Duodenal mucosa (tissue), 2 donors: ENCODE measurements around the gene PPP1R3D.
"Not testable (repeated sequence)": the region's sequence is repeated elsewhere in the genome, so short reads cannot be mapped to it uniquely, and the experiment has no call there.

Experiments used
- H3K27ac ChIP-seq: one replicate; pipeline ENCODE4 v1.7.0; 2013; ENCODE audit warnings: low read depth, low read length
- H3K27me3 ChIP-seq, 2 donors: one replicate each; pipeline ENCODE4 v1.7.0; 2013; ENCODE audit warnings: low read length in 2 of 2, control low read depth in 1 of 2; ENCODE audit not compliant: insufficient read depth in 2 of 2, control insufficient read depth in 1 of 2
- H3K36me3 ChIP-seq, 2 donors: one replicate each; pipeline ENCODE4 v1.7.0; 2013; ENCODE audit warnings: low read length in 2 of 2, control low read depth in 1 of 2; ENCODE audit not compliant: insufficient read depth in 2 of 2, control insufficient read depth in 1 of 2
- H3K4me1 ChIP-seq, 2 donors: one replicate each; pipeline ENCODE4 v1.7.0; 2013; ENCODE audit warnings: low read length in 2 of 2, control low read depth in 1 of 2; ENCODE audit not compliant: insufficient read depth in 2 of 2, control insufficient read depth in 1 of 2
- H3K4me3 ChIP-seq, 2 donors: one replicate each; pipeline ENCODE4 v1.7.0; 2013; ENCODE audit warnings: low read length in 2 of 2, low read depth in 1 of 2
- H3K9ac ChIP-seq, 2 donors: one replicate each; pipeline ENCODE4 v1.7.0; 2013; ENCODE audit warnings: low read length in 2 of 2, low read depth in 1 of 2
- H3K9me3 ChIP-seq, 2 donors: one replicate each; pipeline ENCODE4 v1.7.0; 2013; ENCODE audit warnings: low read length in 2 of 2, control low read depth in 1 of 2; ENCODE audit not compliant: control insufficient read depth in 1 of 2

Gene PPP1R3D

DNA sequence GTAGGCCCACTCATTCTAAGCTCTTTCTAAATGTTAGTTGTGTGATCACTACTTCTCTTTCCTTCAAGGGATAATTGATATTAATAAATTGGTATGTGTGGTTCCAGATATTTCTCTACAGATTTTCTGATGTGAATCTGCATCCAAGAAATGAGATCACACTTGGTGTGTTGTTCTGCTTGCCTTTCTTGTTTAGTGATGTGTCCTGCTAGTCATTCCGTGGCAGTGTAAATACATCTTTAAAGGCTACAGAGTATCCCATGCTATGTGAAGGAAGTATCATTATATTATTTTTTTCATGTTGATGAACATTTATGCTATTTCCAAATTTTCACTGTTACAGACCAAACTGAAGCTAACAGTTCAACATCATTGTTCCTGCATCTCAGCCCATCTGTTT, 31.3 kb upstream of the PPP1R3D start:
- H3K36me3 ChIP-seq = no peaks in the 10 kb centered on the region
- H3K4me1 ChIP-seq = peaks cover 0 to 8% of the 10 kb centered on the region in 2 donors
- no peak overlapping the region for H3K4me3 ChIP-seq
- H3K9ac ChIP-seq = no peak overlapping the region
- no peaks in the 10 kb centered on the region for H3K9me3 ChIP-seq
- no peak overlapping the region for H3K27ac ChIP-seq
- peaks cover 0 to 4% of the 10 kb centered on the region in 2 donors for H3K27me3 ChIP-seq

DNA sequence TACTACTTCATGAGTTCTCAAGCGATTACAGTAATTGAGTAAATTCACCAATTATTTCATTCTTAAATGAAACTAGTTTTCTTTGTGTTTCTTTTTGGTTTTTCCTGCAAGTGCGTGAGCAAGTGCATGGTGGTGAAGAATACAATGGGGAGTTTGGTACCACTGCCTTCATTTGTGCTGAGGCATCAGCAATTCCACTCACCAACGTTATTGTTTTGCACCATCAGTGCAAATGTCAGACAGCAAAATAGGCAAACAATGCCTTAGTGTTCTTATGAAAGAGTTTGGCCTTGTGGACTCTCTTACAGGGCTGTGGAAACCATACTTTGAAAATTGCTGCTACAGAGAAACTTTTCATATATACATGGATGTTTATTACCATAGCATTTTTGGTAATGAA, 26.3 kb upstream of the PPP1R3D start:
- H3K36me3 ChIP-seq = no peaks in the 10 kb centered on the region
- no peaks in the 10 kb centered on the region for H3K9me3 ChIP-seq
- H3K27ac ChIP-seq = no peak overlapping the region
- H3K4me1 ChIP-seq = no peaks in the 10 kb centered on the region
- H3K27me3 ChIP-seq = no peaks in the 10 kb centered on the region
- no peak overlapping the region for H3K9ac ChIP-seq
- no peak overlapping the region for H3K4me3 ChIP-seq

DNA sequence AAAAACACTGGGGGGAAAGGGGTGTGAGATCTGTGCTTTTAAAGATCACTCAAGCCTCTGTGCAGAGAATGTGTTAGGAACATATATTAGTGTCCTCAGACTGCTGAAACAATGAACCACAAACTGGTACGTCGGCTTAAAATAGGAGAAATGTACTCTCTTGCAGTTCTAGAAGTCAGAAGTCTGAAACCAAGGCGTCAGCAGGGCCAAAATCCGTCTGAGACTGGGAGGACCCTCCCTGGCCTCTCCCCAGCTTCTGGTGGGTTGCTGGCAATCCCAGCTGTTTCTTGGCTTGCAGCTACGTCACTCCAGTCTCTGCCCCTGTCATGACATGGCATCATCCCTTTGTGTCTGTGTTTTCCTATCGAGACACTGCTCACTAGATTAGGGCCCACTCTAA, 22.1 kb upstream of the PPP1R3D start:
- Histone ChIP-seq H3K27ac (no peak overlapping the region), H3K9ac (no peak overlapping the region), H3K36me3 (no peaks in the 10 kb centered on the region), H3K27me3 (no peaks in the 10 kb centered on the region), H3K4me1 (no peaks in the 10 kb centered on the region), H3K4me3 (no peak overlapping the region), H3K9me3 (no peaks in the 10 kb centered on the region)

DNA sequence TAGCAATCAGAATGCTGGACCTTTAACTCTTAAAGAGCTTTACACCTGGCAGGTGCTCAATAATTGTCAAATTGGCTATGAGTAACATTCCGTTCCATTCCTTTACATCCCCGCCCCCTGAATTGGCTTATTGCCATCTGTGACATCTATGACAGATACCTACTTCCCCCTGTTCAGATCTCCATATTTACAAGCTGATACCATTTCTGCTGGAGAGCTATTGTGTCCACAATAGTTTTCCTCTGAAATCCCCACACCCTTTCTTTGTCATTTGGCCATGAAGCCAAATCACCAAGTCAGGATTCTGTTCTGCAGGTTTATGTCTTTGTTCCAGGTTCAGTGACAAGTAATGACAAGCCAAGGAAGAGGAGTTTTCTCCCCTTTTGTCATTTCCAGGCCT, 21.3 kb upstream of the PPP1R3D start:
- H3K27ac ChIP-seq = no peak overlapping the region
- no peaks in the 10 kb centered on the region for H3K36me3 ChIP-seq
- H3K9me3 ChIP-seq = no peaks in the 10 kb centered on the region

DNA sequence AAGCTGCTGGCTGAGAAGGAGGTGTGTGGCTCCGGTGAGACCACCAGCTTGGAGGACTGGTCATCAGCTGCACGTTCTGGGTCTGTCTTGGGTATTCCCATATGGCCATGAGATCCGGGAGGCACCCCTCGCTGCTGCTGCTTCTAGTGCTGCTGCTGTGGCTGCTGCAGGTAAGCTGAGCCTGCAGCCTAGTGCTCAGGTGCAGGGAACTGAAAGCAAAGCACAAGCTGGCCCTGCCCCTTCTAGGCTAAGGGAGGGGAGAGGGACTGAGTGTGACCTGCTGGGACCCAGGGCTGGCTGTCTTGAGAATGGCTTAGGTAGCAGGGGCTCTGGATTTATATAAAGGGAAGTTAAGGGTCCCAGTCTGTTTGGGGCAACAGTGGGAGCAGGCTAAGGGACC, 18.5 kb upstream of the PPP1R3D start:
- Histone ChIP-seq H3K9ac (no peak overlapping the region), H3K9me3 (no peaks in the 10 kb centered on the region), H3K27me3 (no peaks in the 10 kb centered on the region), H3K36me3 (no peaks in the 10 kb centered on the region), H3K4me3 (no peak overlapping the region), H3K27ac (no peak overlapping the region), H3K4me1 (no peaks in the 10 kb centered on the region)

More for the DNA sequence above, 21.3 kb upstream of the PPP1R3D start:
- Histone ChIP-seq H3K27me3 (no peaks in the 10 kb centered on the region), H3K9ac (no peak overlapping the region), H3K4me3 (no peak overlapping the region), H3K4me1 (no peaks in the 10 kb centered on the region)

DNA sequence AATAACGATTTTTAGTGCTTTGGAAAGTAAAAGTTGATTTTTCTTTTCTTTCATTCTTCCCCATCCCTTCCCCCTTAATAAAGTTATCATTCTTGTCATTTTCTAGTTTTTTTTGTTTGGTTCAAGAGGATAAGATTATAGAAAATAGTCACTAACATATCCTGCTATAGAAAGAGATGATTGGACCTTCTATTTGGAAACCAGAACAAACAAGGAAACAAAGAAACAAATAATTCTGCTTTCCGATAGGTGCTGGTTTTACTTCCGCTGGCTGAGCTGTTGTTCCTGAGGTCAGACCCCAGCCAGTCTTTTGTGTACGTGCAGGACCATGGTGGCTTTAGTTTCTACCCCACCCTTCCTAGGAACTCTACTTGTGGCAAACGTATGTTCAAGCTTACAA, 18.0 kb upstream of the PPP1R3D start, which contains the start of gene CDH26:
CDH26 (plus strand) TSS at position 301 of the 400 bp plus-strand sequence. CDS start 304 bp downstream, outside the sequence.
- Histone ChIP-seq H3K27ac (no peak within 1 kb of the TSS), H3K27me3 (no peaks in the 10 kb centered on the region), H3K9me3 (no peaks in the 10 kb centered on the region), H3K4me1 (no peaks in the 10 kb centered on the region), H3K4me3 (no peak within 1 kb of the TSS), H3K36me3 (no peaks in the 10 kb centered on the region), H3K9ac (no peak within 1 kb of the TSS)

DNA sequence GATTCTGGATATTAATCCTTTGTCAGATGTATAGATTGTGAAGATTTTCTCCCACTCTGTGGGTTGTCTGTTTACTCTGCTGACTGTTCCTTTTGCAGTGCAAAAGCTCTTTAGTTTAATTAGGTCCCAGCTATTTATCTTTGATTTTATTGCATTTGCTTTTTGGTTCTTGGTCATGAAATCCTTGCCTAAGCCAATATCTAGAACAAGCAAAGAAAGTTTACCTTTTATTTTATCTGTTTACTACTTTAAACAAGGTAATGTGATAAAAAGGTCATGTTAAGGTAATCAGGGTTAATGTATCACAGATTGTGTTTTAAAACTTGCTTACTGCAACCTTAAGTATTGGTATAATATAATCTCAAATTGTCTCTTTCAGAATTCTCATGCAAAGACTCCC, 17.5 kb upstream of the PPP1R3D start:
- not testable (repeated sequence) for H3K4me3 ChIP-seq, H3K9me3 ChIP-seq, H3K36me3 ChIP-seq, H3K27me3 ChIP-seq, H3K4me1 ChIP-seq, H3K27ac ChIP-seq, H3K9ac ChIP-seq

DNA sequence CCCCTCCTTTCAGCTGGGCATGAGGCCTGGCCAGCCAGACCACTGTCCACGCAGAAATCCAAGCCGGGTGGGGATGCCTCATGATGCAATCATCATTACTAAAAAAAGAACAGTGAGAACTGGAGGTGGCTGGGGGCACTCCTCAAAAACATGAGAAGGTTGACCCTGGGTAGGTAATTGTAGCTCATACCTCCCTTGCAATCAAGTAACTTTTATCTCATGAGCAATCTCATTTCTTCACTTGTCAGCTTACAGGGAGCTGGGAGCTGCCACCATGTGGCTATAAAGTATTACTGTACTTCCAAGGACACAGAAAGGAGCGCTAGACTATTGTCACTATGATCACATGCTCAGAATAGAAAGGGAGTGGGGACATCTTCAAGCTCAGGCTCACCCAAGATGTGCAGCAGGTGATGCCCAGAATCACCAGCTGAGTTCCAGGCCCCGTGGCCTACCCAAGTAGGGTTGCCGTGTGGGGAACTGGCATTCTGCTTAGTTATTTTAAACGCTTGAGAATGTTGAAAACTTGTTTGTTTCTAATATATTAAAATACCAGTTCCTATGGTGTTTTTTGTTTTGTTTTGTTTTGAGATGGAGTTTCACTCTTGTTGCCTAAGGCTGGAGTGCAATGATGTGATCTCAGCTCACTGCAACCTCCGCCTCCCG, 15.2 kb upstream of the PPP1R3D start:
- Histone ChIP-seq H3K9ac (no peak overlapping the region), H3K4me1 (no peaks in the 10 kb centered on the region), H3K36me3 (no peaks in the 10 kb centered on the region), H3K9me3 (no peaks in the 10 kb centered on the region), H3K27me3 (no peaks in the 10 kb centered on the region), H3K4me3 (no peak overlapping the region), H3K27ac (no peak overlapping the region)

DNA sequence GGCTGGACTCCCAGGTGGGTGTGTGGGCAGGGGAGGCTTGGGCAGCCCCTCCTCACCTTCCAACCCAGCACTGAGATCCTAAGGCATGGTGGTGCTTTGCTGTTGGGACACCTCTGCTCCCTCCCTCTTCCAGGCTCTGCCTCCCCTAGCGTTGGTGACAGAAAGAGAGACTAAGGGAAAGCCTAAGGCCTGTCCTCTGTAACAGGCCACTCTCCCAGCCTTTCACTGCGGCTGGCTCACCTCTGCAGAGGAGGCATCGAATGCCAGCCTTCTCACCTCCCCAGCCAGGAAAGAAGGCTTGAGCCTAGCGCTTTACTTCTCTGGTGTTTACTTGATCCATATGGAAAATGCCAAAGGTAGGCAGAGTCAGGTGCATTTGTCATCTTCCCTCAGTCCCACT, 14.6 kb upstream of the PPP1R3D start:
- Histone ChIP-seq H3K9me3 (no peaks in the 10 kb centered on the region), H3K27me3 (no peaks in the 10 kb centered on the region), H3K4me1 (no peaks in the 10 kb centered on the region), H3K9ac (no peak overlapping the region), H3K4me3 (no peak overlapping the region), H3K27ac (no peak overlapping the region), H3K36me3 (no peaks in the 10 kb centered on the region)

DNA sequence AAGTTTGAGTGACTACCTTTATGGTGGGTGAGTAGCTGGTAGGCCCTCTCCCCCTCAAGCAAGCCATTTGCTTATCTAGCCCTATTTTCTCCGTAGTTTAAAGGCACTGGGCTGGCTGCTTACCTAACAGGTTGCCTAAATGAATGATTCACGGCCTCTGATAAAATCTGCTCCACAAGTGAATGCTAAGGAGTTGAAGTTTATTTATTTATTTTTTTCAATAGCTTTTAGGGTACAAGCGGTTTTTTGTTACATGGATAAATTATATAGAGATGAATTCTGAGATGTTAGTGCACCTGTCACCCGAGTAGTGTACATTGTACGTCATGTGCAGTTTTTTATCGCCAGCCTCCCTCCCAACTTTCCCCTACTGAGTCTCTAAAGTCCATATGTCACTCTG, 9.8 kb upstream of the PPP1R3D start:
- Histone ChIP-seq H3K4me1 (peaks cover 5 to 11% of the 10 kb centered on the region in 2 donors), H3K36me3 (peaks cover 0 to 3% of the 10 kb centered on the region in 2 donors), H3K27me3 (no peaks in the 10 kb centered on the region), H3K9me3 (no peaks in the 10 kb centered on the region), H3K9ac (no peak overlapping the region), H3K27ac (no peak overlapping the region), H3K4me3 (no peak overlapping the region)
